GM18517 (cell line): Measurements from ENCODE around the gene NPFF.
"Not testable (repeated sequence)": the region's sequence is repeated elsewhere in the genome, so short reads cannot be mapped to it uniquely, and the experiment has no call there.

Experiments
- ATAC-seq: cut with Tn5 transposase; IDR thresholded peaks from one replicate; pipeline ENCODE4 v1.9.1; 2021; ENCODE audit warnings: mild to moderate bottlenecking, moderate library complexity; ENCODE audit not compliant: unreplicated experiment

The NPFF gene

GRCh38 chr12:53497461-53497860 lies 9.8 kb downstream of the NPFF start:
- no peak for ATAC-seq

GRCh38 chr12:53496752-53497032 lies 10.6 kb downstream of the NPFF start:
- no peak for ATAC-seq

- no peak for ATAC-seq
Measured at GRCh38 chr12:53495903-53496751, 11.2 kb downstream of the NPFF start.

GRCh38 chr12:53493610-53494391 lies 13.5 kb downstream of the NPFF start:
- ATAC-seq = no peak

GRCh38 chr12:53492830-53493609 lies 14.3 kb downstream of the NPFF start:
- no peak for ATAC-seq

- no peak for ATAC-seq
Measured at GRCh38 chr12:53492188-53492587, 15.1 kb downstream of the NPFF start.

- no peak for ATAC-seq
Measured at GRCh38 chr12:53489242-53489864, 17.9 kb downstream of the NPFF start.

- ATAC-seq = no peak
Measured at GRCh38 chr12:53486736-53487487, 20.4 kb downstream of the NPFF start.

- no peak for ATAC-seq
Measured at GRCh38 chr12:53485955-53486735, 21.1 kb downstream of the NPFF start.

GRCh38 chr12:53484686-53485575 lies 22.4 kb downstream of the NPFF start:
- no peak for ATAC-seq

GRCh38 chr12:53483979-53484377 lies 23.3 kb downstream of the NPFF start:
- no peak for ATAC-seq

- no peak for ATAC-seq
Measured at GRCh38 chr12:53483225-53483978, 23.9 kb downstream of the NPFF start.

GRCh38 chr12:53482626-53483168 lies 24.6 kb downstream of the NPFF start:
- ATAC-seq = no peak

- no peak for ATAC-seq
Measured at GRCh38 chr12:53481939-53482586, 25.2 kb downstream of the NPFF start.

GRCh38 chr12:53481458-53481857 lies 25.8 kb downstream of the NPFF start:
- not testable (repeated sequence) for ATAC-seq

GRCh38 chr12:53480491-53481442 lies 26.5 kb downstream of the NPFF start:
- no peak for ATAC-seq
